Panc1 (cell line): Measurements from ENCODE around the gene KLC4. TPM values are rescaled to one million over a fixed set of nuclear protein-coding genes. Genes with fewer than 3 reads are reported as not detected.

Experiments
- ATAC-seq: fragments of 200-7000 bp; cut with Tn5 transposase; 2 replicates; pipeline ENCODE4 v1.9.1; 2020; ENCODE audit warnings: mild to moderate bottlenecking, moderate library complexity
- BruUV-seq: library from RNA; stranded (reverse); fragments of 400-500 nt; replicated peaks from 2 replicates; lab custom pipeline; 2021; lab: Mats Ljungman, UMichigan
- CTCF ChIA-PET: fragments of 300-600 bp; sonication (Branson Sonifier 250); formaldehyde crosslinking; loops from one replicate; lab custom pipeline; 2022; ENCODE audit warnings: antibody characterized with exemption; lab: Charles Lee
- POLR2A ChIA-PET: fragments of 300-600 bp; sonication (Branson Sonifier 250); formaldehyde crosslinking; loops from one replicate; lab custom pipeline; 2022; ENCODE audit warnings: antibody characterized with exemption; lab: Charles Lee
- DNase-seq: peaks from one replicate; pipeline ENCODE4 v3.0.0-alpha.2; 2010; ENCODE audit warnings: low read depth, low spot score
- H3K27ac ChIP-seq: 2 replicates; pipeline ENCODE4 v1.5.1; 2011; ENCODE audit warnings: mild to moderate bottlenecking, low read length, inconsistent platforms
- H3K27me3 ChIP-seq: fragments of 200-500 bp; sonication (Bioruptor generic); 2 replicates; pipeline ENCODE4 v1.6.0; 2014; ENCODE audit warnings: low read length, inconsistent platforms; ENCODE audit not compliant: control insufficient read depth, insufficient read depth
- H3K36me3 ChIP-seq: fragments of 200-500 bp; sonication (Bioruptor generic); 2 replicates; pipeline ENCODE4 v1.5.1; 2014; ENCODE audit warnings: inconsistent platforms, mild to moderate bottlenecking, low read length, moderate library complexity; ENCODE audit not compliant: control insufficient read depth, insufficient read depth
- H3K4me1 ChIP-seq: 2 replicates; pipeline ENCODE4 v1.5.1; 2011; ENCODE audit warnings: inconsistent platforms, mild to moderate bottlenecking, low read length, moderate library complexity; ENCODE audit not compliant: control insufficient read depth, insufficient read depth
- H3K4me3 ChIP-seq, 2 experiments: 2 replicates each; pipeline ENCODE4 v1.5.1; 2011 to 2012; ENCODE audit warnings: low read depth in 2 of 2, low read length in 2 of 2, mild to moderate bottlenecking in 2 of 2, inconsistent platforms in 1 of 2, moderate library complexity in 1 of 2
- H3K9me3 ChIP-seq: fragments of 200-500 bp; sonication (Bioruptor generic); 2 replicates; pipeline ENCODE4 v1.5.1; 2014; ENCODE audit warnings: low read depth, mild to moderate bottlenecking, inconsistent platforms, low read length, moderate library complexity; ENCODE audit not compliant: control insufficient read depth, insufficient read depth
- CTCF ChIP-seq: fragments of 450-650 bp; IDR thresholded peaks from 2 replicates; pipeline ENCODE4 v1.5.1; 2017; ENCODE audit warnings: mild to moderate bottlenecking
- POLR2AphosphoS5 ChIP-seq: IDR thresholded peaks from 2 replicates; pipeline ENCODE4 v1.6.1; 2012; ENCODE audit warnings: mild to moderate bottlenecking, low read depth, low read length, moderate library complexity
- REST ChIP-seq, 2 experiments: IDR thresholded peaks; 2 replicates each; pipeline ENCODE4 v1.6.1; 2011 to 2012; ENCODE audit warnings: low read depth in 2 of 2, control low read depth in 1 of 2, low read length in 1 of 2, mild to moderate bottlenecking in 1 of 2, moderate library complexity in 1 of 2; ENCODE audit not compliant: insufficient read depth in 1 of 2
- SIN3A ChIP-seq: IDR thresholded peaks from 2 replicates; pipeline ENCODE4 v1.6.1; 2012; ENCODE audit warnings: low read depth, mild to moderate bottlenecking, low read length, moderate library complexity, borderline replicate concordance; ENCODE audit not compliant: insufficient read depth
- TCF7L2 ChIP-seq: IDR thresholded peaks from 2 replicates; pipeline ENCODE4 v1.6.1; 2011; ENCODE audit warnings: mild to moderate bottlenecking, low read depth, low read length, inconsistent platforms
- in situ Hi-C: cut with HindIII; loops from 2 replicates; pipeline ENCODE4 v1.10.0; 2016; ENCODE audit warnings: low sequenced_read_pairs, low pct_unique_long_range_greater_than_20kb
- intact Hi-C: fragments of 100-400 bp; cut with micrococcal nuclease; formaldehyde crosslinking; loops from one replicate; pipeline ENCODE4 v1.10.0; 2022; ENCODE audit not compliant: unreplicated experiment
- total RNA-seq: library from RNA; stranded (reverse); gene quantifications from one replicate; pipeline ENCODE4 v1.2.1, GENCODE V29; 2021; ENCODE audit not compliant: unreplicated experiment

Gene KLC4
- total RNA-seq, 1 experiment from 2014 or later, result 22.6 TPM

- no peaks in the 10 kb centered on the region for H3K9me3 ChIP-seq
- H3K4me3 ChIP-seq, result no peak overlapping the region
- no TSS peak for BruUV-seq
- in situ Hi-C loops (no loop called here), intact Hi-C loops (no loop called here)
- POLR2A ChIA-PET, result interaction anchor here (0.6 to 0.7 kb wide), 2 partner anchors 31 to 242 kb away, joined by 8 to 9 read pairs; partner anchors contain the start of gene RPL7L1
- H3K27ac ChIP-seq, result peak overlapping the region; percentile 83
- H3K4me1 ChIP-seq, result peaks cover 51% of the 10 kb centered on the region
- ATAC-seq (peak; percentile 72), DNase-seq (no peak)
- no peaks in the 10 kb centered on the region for H3K36me3 ChIP-seq
- CTCF ChIA-PET, result interaction anchor here (0.6 kb wide), 1 partner anchor 16 kb away, joined by 4 read pairs; no protein-coding TSS in a partner anchor
- no peaks in the 10 kb centered on the region for H3K27me3 ChIP-seq
- TF ChIP-seq CTCF (no peak), TCF7L2 (no peak), POLR2AphosphoS5 (no peak), REST (IDR thresholded peaks at IDR 0.05; ENCODE audit: insufficient read depth in 1 of 2, low read depth in 2 of 2, low read length in 1 of 2) (no peak), SIN3A (no peak)
These were observed 61.8 kb downstream of the KLC4 start for GRCh38 chr6:43120944-43121913.

GRCh38 chr6:43122146-43122545, 62.7 kb downstream of the KLC4 start:
- peak overlapping the region; percentile 83 for H3K27ac ChIP-seq
- H3K36me3 ChIP-seq, result no peaks in the 10 kb centered on the region
- ATAC-seq (no peak), DNase-seq (no peak)
- H3K4me1 ChIP-seq, result peaks cover 53% of the 10 kb centered on the region
- CTCF ChIA-PET, result no interaction called here
- POLR2A ChIA-PET, result no interaction called here
- H3K27me3 ChIP-seq, result no peaks in the 10 kb centered on the region
- no TSS peak for BruUV-seq
- H3K9me3 ChIP-seq, result no peaks in the 10 kb centered on the region
- in situ Hi-C loops, result no loop called here
- intact Hi-C loops, result no loop called here
- H3K4me3 ChIP-seq, result no peak overlapping the region
- TF ChIP-seq SIN3A (no peak), POLR2AphosphoS5 (no peak), CTCF (no peak), TCF7L2 (no peak), REST (IDR thresholded peaks at IDR 0.05; ENCODE audit: insufficient read depth in 1 of 2, low read depth in 2 of 2, low read length in 1 of 2) (no peak)
